ENCODE results near the gene ACOX3.
"Not testable (repeated sequence)": the region's sequence is repeated elsewhere in the genome, so short reads cannot be mapped to it uniquely, and the experiment has no call there.

Gene ACOX3

DNA sequence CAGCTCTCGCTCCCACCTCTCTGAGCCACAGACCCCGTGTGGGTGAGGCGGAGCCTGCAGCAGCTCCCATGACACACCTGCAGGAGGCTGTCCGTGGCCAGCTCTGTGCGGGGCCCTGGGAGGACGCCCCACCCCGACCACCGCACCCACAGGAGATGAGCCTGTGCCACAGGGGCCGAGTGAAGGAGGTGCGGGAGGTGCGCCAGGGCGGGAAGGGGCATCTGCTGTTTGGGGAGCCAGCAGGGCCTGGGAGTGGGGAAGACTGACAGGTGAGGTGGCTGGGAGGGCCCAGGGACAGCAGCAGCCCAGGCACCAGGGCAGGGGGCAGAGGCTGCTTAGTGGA, 52.0 kb downstream of the ACOX3 start:
- FAIRE-seq (no peak), DNase-seq (ENCODE audit: low spot score) (no peak)

- FAIRE-seq (no peak), DNase-seq (ENCODE audit: low spot score) (no peak)
These were observed 52.7 kb downstream of the ACOX3 start for GRCh38 chr4:8387615-8388527.

- DNase-seq (ENCODE audit: low spot score) (no peak), FAIRE-seq (no peak)
These were observed 53.3 kb downstream of the ACOX3 start for GRCh38 chr4:8387194-8387593.

- FAIRE-seq: no peak
- no peak for DNase-seq (ENCODE audit: low spot score)
These were observed 53.8 kb downstream of the ACOX3 start for GRCh38 chr4:8386731-8387130.

- FAIRE-seq; DNase-seq (ENCODE audit: low spot score): not testable (repeated sequence)
These were observed 54.4 kb downstream of the ACOX3 start for GRCh38 chr4:8386131-8386530.

GRCh38 chr4:8385611-8386010, 54.9 kb downstream of the ACOX3 start:
- no peak for FAIRE-seq
- no peak for DNase-seq (ENCODE audit: low spot score)

DNA sequence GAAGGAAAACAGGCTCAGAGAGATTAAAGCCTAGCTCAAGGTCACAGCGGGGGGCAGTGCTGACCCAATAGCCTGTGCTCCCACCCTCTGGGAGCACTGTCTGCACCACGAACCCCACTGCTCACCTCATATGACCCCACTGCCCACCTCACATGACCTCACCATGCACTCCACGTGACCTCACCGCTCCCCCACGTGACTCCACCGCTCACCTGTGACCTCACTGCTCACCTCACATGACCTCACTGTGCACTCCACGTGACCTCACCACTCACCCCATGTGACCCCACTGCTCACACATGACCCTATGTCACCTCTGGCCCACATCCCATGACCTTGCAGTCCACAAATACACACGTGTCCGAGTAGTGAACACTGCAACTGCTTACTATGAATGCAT, 55.4 kb downstream of the ACOX3 start:
- DNase-seq (ENCODE audit: low spot score) (no peak), FAIRE-seq (no peak)

DNA sequence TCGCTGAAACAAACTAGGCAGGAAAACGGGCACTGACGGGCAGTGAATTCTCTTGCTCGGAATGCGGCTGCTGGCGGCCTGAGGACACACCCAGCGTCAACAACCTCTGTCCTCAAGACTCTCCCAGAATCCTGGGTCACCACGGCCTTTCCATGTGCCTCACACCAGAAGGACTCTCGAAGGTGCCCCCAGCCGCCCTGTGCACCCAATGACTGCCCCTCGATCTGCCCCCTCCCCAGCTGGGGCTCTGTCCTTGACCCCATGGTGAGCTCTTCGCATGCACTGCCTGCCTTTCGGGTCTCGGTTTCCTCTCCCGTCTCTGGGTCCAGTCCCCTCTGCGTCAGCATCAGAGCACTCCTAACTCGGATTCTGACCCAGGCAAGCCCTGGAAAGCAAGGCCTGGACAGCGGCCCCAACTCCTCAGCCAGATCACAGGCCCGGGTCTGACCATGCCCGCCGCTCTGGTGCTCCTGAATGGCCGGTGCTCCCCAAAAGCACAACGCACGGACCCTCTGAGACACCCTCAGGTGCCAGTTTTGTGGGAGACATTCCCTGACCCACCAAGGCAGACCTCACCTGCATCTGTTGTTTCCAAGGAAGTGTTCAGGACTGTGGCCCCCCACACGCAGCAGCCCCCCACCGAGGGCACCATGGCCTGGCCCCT, 56.0 kb downstream of the ACOX3 start:
- no peak for DNase-seq (ENCODE audit: low spot score)
- FAIRE-seq: no peak

DNA sequence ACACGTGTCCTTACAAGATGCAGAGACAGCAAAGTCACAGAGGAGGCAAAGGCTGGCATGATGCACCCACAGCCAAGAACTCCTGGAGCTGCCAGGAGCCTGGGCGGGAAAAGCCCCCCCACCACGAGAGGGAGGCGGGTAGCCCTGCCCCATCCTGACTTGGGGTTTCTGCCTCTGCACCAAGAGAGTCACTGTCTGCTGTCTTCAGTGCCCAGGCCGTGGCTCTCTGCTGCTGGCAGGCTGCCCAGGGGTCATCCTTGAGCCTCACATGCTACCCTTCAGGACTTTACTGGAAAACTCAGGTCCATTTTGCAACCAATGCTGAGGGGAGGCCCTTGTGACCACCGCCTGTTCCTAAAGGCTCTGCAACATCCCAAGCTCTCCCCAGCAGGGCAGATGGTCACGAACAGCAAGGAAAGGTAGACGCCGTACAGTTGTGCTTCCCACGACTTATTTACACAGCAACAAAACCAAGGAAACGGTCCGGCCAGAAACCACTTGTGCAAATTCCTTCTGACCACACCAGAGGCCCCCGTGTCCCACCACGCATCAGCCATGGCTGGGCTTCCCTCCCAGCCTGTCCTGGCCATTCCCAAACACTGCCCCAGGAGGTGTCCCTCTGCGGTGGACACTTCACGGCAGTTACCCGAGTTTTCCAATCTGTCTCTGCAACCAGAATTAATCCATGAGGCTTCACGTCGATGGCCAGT, 56.9 kb downstream of the ACOX3 start:
- no peak for FAIRE-seq
- DNase-seq (ENCODE audit: low spot score): no peak

DNA sequence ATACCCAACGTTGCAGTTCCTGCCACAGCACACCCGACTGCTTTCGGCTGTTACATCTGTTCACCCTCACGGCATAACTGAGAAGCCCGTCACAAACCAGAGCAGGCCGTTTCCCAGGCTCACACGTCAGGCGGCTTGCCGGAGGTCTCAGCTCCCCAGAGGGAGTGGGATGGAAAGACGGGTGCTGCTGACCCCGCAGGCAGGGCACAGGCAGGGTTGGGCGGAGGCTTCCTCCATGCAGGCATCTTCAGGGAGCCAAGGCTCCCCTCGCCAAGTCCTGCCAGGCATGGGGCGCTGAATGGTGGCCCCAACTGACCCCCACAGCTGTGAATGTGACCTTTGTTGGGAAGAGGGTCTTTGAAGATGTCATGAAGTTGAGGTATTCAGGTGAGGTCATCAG, 57.5 kb downstream of the ACOX3 start:
- DNase-seq (ENCODE audit: low spot score): no peak

GRCh38 chr4:8381814-8382581, 58.5 kb downstream of the ACOX3 start:
- no peak for DNase-seq (ENCODE audit: low spot score)
- FAIRE-seq: no peak

More for the DNA sequence above, 57.5 kb downstream of the ACOX3 start:
- no peak for FAIRE-seq

DNA sequence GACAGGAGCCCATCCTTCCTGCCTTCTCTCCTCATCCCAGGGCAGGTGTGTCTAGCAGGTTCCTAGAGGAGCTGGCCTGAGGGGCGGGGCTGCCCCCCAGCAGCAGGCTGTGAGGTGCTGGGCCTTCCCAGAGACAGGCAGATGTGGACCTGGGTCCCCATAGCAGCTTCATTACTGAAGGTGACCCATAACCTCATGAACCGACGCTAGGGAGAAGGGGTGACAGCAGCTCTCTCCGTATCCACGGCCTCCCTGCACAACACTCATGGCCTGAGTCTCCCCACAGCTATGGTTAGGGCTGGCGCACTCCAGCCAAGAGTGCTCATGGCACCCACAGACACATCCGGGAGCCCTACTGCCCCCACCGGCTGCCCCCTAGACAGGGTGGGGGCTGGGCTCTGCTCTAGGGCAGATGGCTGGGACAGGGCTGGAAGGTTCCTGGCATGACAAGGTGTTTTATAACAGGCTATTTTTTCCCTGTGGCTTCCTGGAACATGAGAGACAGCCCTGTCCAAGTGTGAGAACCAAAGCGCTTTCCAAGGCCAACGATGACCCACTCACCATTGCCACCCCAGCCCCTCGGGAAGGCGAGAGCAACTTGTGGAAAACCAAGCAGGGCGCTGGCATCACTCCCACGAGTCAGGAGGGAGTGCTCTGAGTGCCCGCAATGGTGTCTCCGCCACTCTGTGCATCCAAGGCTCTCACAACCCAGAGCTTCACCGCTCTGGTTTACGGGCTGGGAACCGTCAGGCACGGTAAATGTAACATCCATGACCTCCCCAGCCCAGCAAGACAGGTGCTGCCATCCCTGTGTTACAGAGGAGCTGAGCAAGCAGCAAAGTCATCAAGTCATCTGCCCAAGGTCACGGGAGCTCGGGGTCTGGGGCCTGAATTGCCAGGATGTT, 59.8 kb downstream of the ACOX3 start:
- FAIRE-seq (no peak), DNase-seq (ENCODE audit: low spot score) (no peak)

GRCh38 chr4:8379771-8380170, 60.8 kb downstream of the ACOX3 start:
- DNase-seq (ENCODE audit: low spot score): no peak
- no peak for FAIRE-seq

- FAIRE-seq: no peak
- no peak for DNase-seq (ENCODE audit: low spot score)
These were observed 61.2 kb downstream of the ACOX3 start for GRCh38 chr4:8379281-8379680.

DNA sequence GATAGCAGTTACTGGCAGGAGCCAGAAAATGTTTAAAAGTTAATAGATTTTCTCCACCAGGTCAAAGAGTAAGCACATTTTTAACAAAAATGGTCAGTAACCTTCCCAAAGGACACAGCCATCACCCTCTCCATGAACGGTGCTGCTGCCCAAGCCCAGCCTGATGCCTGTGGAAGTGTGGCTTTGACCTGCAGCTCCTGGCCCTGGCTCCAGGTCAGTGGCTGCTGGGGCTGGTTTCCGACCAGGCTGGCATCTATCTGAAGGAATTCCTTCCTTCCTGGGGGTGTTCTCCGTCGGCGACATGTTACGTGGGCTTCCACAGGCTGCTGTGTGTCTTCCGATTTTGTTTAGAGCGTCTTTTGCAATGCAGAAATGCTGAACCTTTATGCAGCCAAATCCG, 61.7 kb downstream of the ACOX3 start:
- DNase-seq (ENCODE audit: low spot score) (no peak), FAIRE-seq (no peak)

GRCh38 chr4:8378101-8378724, 62.3 kb downstream of the ACOX3 start:
- no peak for DNase-seq (ENCODE audit: low spot score)

DNA sequence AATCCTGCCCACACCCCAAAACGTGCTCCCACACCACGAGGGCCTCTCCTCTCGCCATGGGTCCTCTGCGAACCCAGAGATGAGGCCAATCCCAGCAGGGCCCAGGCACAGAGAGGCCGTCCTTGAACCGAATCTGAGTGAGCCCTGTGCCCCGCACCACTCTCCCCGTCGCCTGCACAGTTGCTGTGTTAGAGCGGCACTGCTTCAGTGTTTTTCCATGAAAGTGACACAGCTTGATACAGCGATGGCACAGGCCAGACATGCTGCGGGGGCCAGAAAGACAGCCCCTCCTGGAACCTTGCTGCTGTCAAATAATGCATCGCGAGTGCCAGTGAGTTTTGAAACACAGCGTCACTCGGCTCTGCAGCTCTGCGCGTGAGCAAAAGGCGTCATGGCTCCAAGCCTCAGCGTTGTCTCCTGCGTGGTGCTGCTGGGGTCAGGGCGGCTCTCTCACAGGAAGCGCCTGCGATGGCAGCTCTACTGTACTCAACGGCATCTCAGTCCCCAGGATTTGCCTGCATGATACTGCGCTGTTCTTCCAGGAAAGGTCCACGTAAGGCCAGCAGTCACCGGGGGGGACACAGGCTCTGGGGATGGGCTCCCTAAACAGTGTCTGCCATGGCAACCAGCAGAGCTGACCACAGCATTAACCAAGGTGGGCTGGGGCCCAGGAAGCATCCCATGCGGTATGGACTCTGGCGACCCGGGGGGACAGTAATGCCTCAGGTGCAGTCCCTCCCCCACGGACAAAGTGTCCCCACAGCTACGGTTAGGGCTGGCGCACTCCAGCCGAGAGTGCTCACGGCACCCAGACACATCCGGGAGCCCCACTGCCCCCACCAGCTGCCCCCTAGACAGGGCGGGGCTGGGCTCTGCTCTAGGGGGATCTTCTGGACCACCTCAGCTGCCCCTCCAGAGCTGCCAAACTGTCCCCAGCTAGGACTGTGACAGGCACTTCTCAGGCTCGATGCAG, 63.1 kb downstream of the ACOX3 start:
- DNase-seq (ENCODE audit: low spot score): no peak
- FAIRE-seq: no peak

More at GRCh38 chr4:8378101-8378724, 62.3 kb downstream of the ACOX3 start:
- no peak for FAIRE-seq

- FAIRE-seq (no peak), DNase-seq (ENCODE audit: low spot score) (no peak)
These were observed 64.0 kb downstream of the ACOX3 start for GRCh38 chr4:8376361-8377102.

Measured in RCC 7860 (cell line).